Measurements from ENCODE around the gene GATAD2B.

Gene GATAD2B

GRCh38 chr1:153818876-153819275 is 103.9 kb downstream of the GATAD2B start:
- TF ChIP-seq POLR2AphosphoS5 (IDR thresholded peaks at IDR 0.05; ENCODE audit: low read depth, low read length), result no peak
- no peak for TF ChIP-seq FOXP2 (optimal IDR thresholded peaks at IDR 0.05; ENCODE audit: borderline replicate concordance, extremely low read depth, extremely low read length, insufficient read depth)
- no peak for TF ChIP-seq TAF1 (IDR thresholded peaks at IDR 0.05; ENCODE audit: borderline replicate concordance, insufficient read depth, low read length)
- TF ChIP-seq REST (IDR thresholded peaks at IDR 0.05; ENCODE audit: insufficient read depth in 1 of 2, low read depth in 2 of 2, low read length in 2 of 2), result no peak
- TF ChIP-seq SIN3A (IDR thresholded peaks at IDR 0.05; ENCODE audit: borderline replicate concordance, insufficient read depth, low read length), result no peak

GRCh38 chr1:153816283-153816889 is 106.4 kb downstream of the GATAD2B start:
- TF ChIP-seq REST (IDR thresholded peaks at IDR 0.05; ENCODE audit: insufficient read depth in 1 of 2, low read depth in 2 of 2, low read length in 2 of 2), result no peak
- TF ChIP-seq TAF1 (IDR thresholded peaks at IDR 0.05; ENCODE audit: borderline replicate concordance, insufficient read depth, low read length), result no peak
- no peak for TF ChIP-seq SIN3A (IDR thresholded peaks at IDR 0.05; ENCODE audit: borderline replicate concordance, insufficient read depth, low read length)
- TF ChIP-seq FOXP2 (optimal IDR thresholded peaks at IDR 0.05; ENCODE audit: borderline replicate concordance, extremely low read depth, extremely low read length, insufficient read depth), result no peak
- TF ChIP-seq POLR2AphosphoS5 (IDR thresholded peaks at IDR 0.05; ENCODE audit: low read depth, low read length), result no peak

- TF ChIP-seq FOXP2 (optimal IDR thresholded peaks at IDR 0.05; ENCODE audit: borderline replicate concordance, extremely low read depth, extremely low read length, insufficient read depth), result no peak
- TF ChIP-seq SIN3A (IDR thresholded peaks at IDR 0.05; ENCODE audit: borderline replicate concordance, insufficient read depth, low read length), result no peak
- no peak for TF ChIP-seq REST (IDR thresholded peaks at IDR 0.05; ENCODE audit: insufficient read depth in 1 of 2, low read depth in 2 of 2, low read length in 2 of 2)
- TF ChIP-seq TAF1 (IDR thresholded peaks at IDR 0.05; ENCODE audit: borderline replicate concordance, insufficient read depth, low read length), result no peak
- no peak for TF ChIP-seq POLR2AphosphoS5 (IDR thresholded peaks at IDR 0.05; ENCODE audit: low read depth, low read length)
These were observed 116.7 kb downstream of the GATAD2B start for GRCh38 chr1:153805886-153806719.

- no peak for TF ChIP-seq TAF1 (IDR thresholded peaks at IDR 0.05; ENCODE audit: borderline replicate concordance, insufficient read depth, low read length)
- no peak for TF ChIP-seq SIN3A (IDR thresholded peaks at IDR 0.05; ENCODE audit: borderline replicate concordance, insufficient read depth, low read length)
- no peak for TF ChIP-seq FOXP2 (optimal IDR thresholded peaks at IDR 0.05; ENCODE audit: borderline replicate concordance, extremely low read depth, extremely low read length, insufficient read depth)
- no peak for TF ChIP-seq REST (IDR thresholded peaks at IDR 0.05; ENCODE audit: insufficient read depth in 1 of 2, low read depth in 2 of 2, low read length in 2 of 2)
- no peak for TF ChIP-seq POLR2AphosphoS5 (IDR thresholded peaks at IDR 0.05; ENCODE audit: low read depth, low read length)
These were observed 117.6 kb downstream of the GATAD2B start for GRCh38 chr1:153805042-153805745.

All from PFSK-1 (cell line).